SU-DHL-6 (cell line): Measurements from ENCODE around the gene POLK.

Experiments
- CTCF ChIP-seq: fragments of 200-600 bp; sonication (generic); IDR thresholded peaks from one replicate; pipeline ENCODE4 v1.5.1; 2017; ENCODE audit warnings: antibody characterized with exemption, mild to moderate bottlenecking, low read length, moderate library complexity; ENCODE audit not compliant: insufficient read depth, poor library complexity, severe bottlenecking
- EZH2phosphoT487 ChIP-seq: fragments of 200-600 bp; sonication (generic), shearing (Covaris generic); conservative IDR thresholded peaks from 2 replicates; pipeline ENCODE4 v1.6.1; 2018; ENCODE audit warnings: mild to moderate bottlenecking, antibody characterized with exemption, low read length, moderate library complexity, mixed read lengths

GRCh38 chr5:75616371-75616881 is 104.7 kb downstream of the POLK start:
- TF ChIP-seq CTCF (no peak), EZH2phosphoT487 (no peak)
